KMS-11 (cell line): ENCODE measurements around the gene CAVIN4.
A peak's percentile ranks its signal among the peaks of the same experiment; 100 is the strongest.

Experiments used
- H2AFZ ChIP-seq: fragments of 200-600 bp; sonication (generic); 2 replicates; pipeline ENCODE4 v1.6.1; 2016; ENCODE audit warnings: antibody characterized with exemption, mixed run types, low read depth
- H3K27ac ChIP-seq: fragments of 200-600 bp; sonication (generic); 2 replicates; pipeline ENCODE4 v1.6.1; 2016; ENCODE audit warnings: mild to moderate bottlenecking, mixed run types
- H3K27me3 ChIP-seq: fragments of 200-600 bp; sonication (generic); 2 replicates; pipeline ENCODE4 v1.6.1; 2017; ENCODE audit warnings: mild to moderate bottlenecking, low read depth, mixed run types, moderate library complexity; ENCODE audit not compliant: insufficient read depth
- H3K36me3 ChIP-seq: fragments of 200-600 bp; sonication (generic); 2 replicates; pipeline ENCODE4 v1.6.1; 2017; ENCODE audit warnings: mild to moderate bottlenecking, mixed run types; ENCODE audit not compliant: insufficient read depth
- H3K4me1 ChIP-seq: fragments of 200-600 bp; sonication (generic); 2 replicates; pipeline ENCODE4 v1.6.1; 2016; ENCODE audit warnings: mild to moderate bottlenecking, low read depth, mixed run types; ENCODE audit not compliant: poor library complexity, severe bottlenecking
- H3K4me2 ChIP-seq: fragments of 200-600 bp; sonication (generic); 2 replicates; pipeline ENCODE4 v1.7.0; 2016; ENCODE audit warnings: mild to moderate bottlenecking, mixed run types
- H3K4me3 ChIP-seq: fragments of 200-600 bp; sonication (generic); IDR thresholded peaks from 2 replicates; pipeline ENCODE4 v1.6.1; 2017; ENCODE audit warnings: low read depth, low read length, mixed read lengths; ENCODE audit not compliant: insufficient read depth
- H3K79me2 ChIP-seq: fragments of 200-600 bp; sonication (generic); 2 replicates; pipeline ENCODE4 v1.6.1; 2016; ENCODE audit warnings: low read depth, mixed run types; ENCODE audit not compliant: insufficient read depth
- H3K9ac ChIP-seq: fragments of 200-600 bp; sonication (generic); 2 replicates; pipeline ENCODE4 v1.6.1; 2016; ENCODE audit warnings: mild to moderate bottlenecking, mixed run types
- H4K20me1 ChIP-seq: fragments of 200-600 bp; sonication (generic); 2 replicates; pipeline ENCODE4 v1.6.1; 2016; ENCODE audit warnings: mild to moderate bottlenecking, mixed run types; ENCODE audit not compliant: insufficient read depth
- TF ChIP-seq, protein P1 (sequence below): fragments of 200-600 bp; sonication (generic); conservative IDR thresholded peaks from 2 replicates; pipeline ENCODE4 v1.6.1; 2017; ENCODE audit warnings: low read depth, mild to moderate bottlenecking, antibody characterized with exemption, low read length, moderate library complexity, mixed read lengths

CAVIN4 gene

GRCh38 chr9:100554935-100555401, 22.9 kb upstream of the CAVIN4 start:
- Histone ChIP-seq H3K4me2 (peak overlapping the region; percentile 55), H3K4me1 (peaks cover 47% of the 10 kb centered on the region), H3K27ac (peak overlapping the region; percentile 63), H3K79me2 (no peaks in the 10 kb centered on the region), H4K20me1 (no peaks in the 10 kb centered on the region), H3K27me3 (no peaks in the 10 kb centered on the region), H3K36me3 (no peaks in the 10 kb centered on the region), H3K4me3 (no peak overlapping the region), H3K9ac (no peak overlapping the region), H2AFZ (peak overlapping the region; percentile 1; the same call in 1 of the 2 replicates)
- TF ChIP-seq, protein P1, sequence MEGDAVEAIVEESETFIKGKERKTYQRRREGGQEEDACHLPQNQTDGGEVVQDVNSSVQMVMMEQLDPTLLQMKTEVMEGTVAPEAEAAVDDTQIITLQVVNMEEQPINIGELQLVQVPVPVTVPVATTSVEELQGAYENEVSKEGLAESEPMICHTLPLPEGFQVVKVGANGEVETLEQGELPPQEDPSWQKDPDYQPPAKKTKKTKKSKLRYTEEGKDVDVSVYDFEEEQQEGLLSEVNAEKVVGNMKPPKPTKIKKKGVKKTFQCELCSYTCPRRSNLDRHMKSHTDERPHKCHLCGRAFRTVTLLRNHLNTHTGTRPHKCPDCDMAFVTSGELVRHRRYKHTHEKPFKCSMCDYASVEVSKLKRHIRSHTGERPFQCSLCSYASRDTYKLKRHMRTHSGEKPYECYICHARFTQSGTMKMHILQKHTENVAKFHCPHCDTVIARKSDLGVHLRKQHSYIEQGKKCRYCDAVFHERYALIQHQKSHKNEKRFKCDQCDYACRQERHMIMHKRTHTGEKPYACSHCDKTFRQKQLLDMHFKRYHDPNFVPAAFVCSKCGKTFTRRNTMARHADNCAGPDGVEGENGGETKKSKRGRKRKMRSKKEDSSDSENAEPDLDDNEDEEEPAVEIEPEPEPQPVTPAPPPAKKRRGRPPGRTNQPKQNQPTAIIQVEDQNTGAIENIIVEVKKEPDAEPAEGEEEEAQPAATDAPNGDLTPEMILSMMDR: no peak

- Histone ChIP-seq H3K4me1 (peaks cover 47% of the 10 kb centered on the region), H3K4me2 (peak overlapping the region; percentile 55), H3K36me3 (no peaks in the 10 kb centered on the region), H3K27ac (peak overlapping the region; percentile 63), H3K9ac (no peak overlapping the region), H3K4me3 (no peak overlapping the region), H3K27me3 (no peaks in the 10 kb centered on the region), H2AFZ (peak overlapping the region; percentile 1; the same call in 1 of the 2 replicates), H4K20me1 (no peaks in the 10 kb centered on the region), H3K79me2 (no peaks in the 10 kb centered on the region)
- TF ChIP-seq, protein P1: no peak
These were observed 22.4 kb upstream of the CAVIN4 start for GRCh38 chr9:100555471-100555870.

DNA sequence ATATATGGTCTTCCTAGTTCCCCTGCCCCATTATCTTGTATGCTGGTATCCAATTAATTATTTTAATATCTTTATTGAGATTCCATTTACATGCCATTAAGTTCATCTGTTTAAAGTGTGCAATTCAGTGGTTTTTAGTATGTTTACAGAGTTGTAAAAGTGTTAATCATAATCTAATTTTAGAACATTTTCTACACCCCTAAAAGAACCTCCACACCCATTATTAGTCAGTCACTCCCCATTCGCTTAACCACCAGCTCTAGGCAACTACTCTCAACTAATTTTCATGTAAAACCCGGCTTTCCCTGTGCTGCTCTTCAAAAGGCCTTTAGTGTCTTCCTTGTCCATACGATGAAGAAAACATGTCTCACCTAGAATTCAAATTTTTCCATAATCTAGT, 20.8 kb upstream of the CAVIN4 start:
- Histone ChIP-seq H3K9ac (no peak overlapping the region), H3K4me1 (peaks cover 47% of the 10 kb centered on the region), H3K36me3 (no peaks in the 10 kb centered on the region), H3K4me3 (no peak overlapping the region), H3K27ac (peak overlapping the region; percentile 63; the same call in 1 of the 2 replicates), H3K79me2 (no peaks in the 10 kb centered on the region), H3K27me3 (no peaks in the 10 kb centered on the region), H4K20me1 (no peaks in the 10 kb centered on the region), H2AFZ (no peak overlapping the region), H3K4me2 (peak overlapping the region; percentile 55; the same call in 1 of the 2 replicates)
- TF ChIP-seq, protein P1: no peak

- no peak overlapping the region for H3K27ac ChIP-seq
- no peak overlapping the region for H2AFZ ChIP-seq
- H3K36me3 ChIP-seq: no peaks in the 10 kb centered on the region
- peaks cover 14% of the 10 kb centered on the region for H3K4me1 ChIP-seq
- no peak overlapping the region for H3K4me3 ChIP-seq
- H4K20me1 ChIP-seq: no peaks in the 10 kb centered on the region
- TF ChIP-seq, protein P1: no peak
- H3K79me2 ChIP-seq: no peaks in the 10 kb centered on the region
- no peak overlapping the region for H3K9ac ChIP-seq
- no peak overlapping the region for H3K4me2 ChIP-seq
- no peaks in the 10 kb centered on the region for H3K27me3 ChIP-seq
These were observed 16.6 kb upstream of the CAVIN4 start for GRCh38 chr9:100561256-100561655.
